Activated CD8-positive, alpha-beta memory T cell treated with anti-CD3 and anti-CD28 coated beads, Interleukin-2, amount 50 U/mL, for 24 hours (primary cell): ENCODE results near the gene EHF.
"Not testable (repeated sequence)": the region's sequence is repeated elsewhere in the genome, so short reads cannot be mapped to it uniquely, and the experiment has no call there.

ENCODE experiments used
- DNase-seq: peaks from one replicate; pipeline ENCODE4 v3.0.0-alpha.2; 2020; ENCODE audit errors: extremely low read depth

EHF gene

DNA sequence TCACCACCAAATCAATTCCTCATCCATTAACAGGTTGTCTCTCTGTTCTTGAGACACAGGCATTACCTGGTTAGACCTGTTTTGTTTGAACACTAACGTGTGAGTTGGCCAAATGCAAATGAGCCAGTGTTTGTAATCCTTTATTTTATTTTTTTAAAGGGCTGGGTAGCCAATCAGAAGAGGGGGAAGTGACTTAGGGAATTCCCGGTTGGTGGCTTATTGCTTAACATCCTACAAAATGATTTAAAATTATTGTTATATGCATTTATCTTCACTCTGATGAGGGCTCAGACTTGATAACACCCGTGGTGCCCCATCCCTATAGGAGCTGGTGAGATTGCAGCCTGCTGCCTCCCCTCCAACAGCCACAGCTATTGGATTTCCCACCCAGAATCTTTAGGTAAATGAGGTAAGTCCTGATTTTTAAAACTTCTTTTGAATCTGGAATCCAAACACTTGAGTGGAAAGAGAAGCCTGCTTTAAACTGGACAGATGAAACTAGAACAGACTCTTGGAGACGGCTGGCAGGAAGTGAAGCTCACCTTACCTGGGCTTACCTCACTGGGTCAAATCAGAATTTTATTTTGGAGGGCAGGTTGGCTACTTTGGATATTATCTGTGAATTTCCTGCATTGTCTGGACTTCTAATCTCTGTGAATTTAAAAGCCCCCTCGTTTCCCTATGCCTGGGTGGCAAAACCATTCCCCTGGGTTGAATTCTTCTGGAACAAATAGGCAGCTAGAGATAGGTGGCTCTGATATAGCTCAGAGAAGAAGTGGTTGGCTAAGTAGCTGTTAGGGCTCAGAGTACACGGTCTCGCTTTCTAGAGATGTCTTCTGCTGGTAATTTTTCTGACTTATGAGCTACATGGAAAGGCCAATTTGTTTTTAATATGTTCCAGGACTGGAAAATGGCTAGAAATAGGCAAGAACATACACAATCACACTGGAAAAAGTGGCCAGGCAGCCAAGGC, at the start of gene EHF:
Gene EHF (plus strand): TSS at position 274 of the 973 bp plus-strand sequence. CDS start 21,538 bp downstream, outside the sequence.
- DNase-seq = no peak

DNA sequence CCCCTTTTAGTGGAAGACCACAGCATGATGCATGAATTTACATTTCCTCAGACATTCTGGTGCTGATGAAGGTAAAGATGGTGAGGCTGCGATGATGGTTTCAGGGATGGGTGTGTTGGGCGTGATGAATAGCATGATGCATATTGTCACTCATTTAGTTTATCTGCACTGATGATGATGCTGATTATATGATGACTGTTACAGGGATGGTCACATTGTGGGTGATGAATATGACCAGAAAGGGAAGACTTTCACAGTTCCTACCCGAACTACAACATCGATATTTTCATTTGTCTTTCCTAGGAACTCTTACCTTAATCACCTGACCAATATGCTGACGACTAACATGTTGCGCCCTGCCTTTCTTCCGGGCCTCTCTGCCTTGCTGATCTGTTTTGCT, 47.4 kb upstream of the EHF start:
- no peak for DNase-seq

DNA sequence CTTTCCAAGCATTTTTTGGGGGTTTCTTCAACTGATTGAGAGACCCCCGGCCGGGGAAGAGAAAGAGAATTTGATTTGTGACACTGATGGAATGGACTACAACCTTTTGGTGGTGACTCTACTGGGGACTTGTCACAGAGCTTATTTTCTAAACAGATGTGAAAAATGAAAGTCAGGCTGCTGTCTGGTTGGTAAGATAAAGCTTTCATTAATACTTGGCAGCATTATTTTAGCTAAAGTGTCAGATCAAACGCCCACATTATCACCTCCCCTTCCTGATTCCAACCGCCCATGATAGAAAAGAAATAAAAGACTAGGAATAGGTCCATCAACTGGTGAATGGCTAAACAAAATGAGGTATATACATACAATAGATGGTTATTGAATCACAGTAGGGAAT, 45.6 kb upstream of the EHF start:
- DNase-seq = no peak

DNA sequence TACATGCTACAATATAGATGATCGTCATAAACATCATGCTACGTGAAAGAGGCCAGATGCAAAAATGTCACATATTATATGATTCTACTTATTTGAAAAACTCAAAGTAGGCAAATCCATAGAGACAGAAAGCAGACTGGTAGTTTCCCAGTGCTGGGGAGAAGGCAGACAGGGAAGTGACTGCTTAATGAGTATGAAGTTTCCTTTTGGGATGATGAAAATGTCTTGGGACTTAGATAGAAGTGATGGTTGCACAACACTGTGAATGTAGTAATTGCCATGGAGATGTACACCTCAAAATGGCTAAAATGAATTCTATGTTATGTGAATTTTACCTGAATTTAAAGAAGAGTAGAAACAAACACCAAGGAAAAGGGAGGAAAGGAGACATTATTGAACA, 45.2 kb upstream of the EHF start:
- DNase-seq = no peak

DNA sequence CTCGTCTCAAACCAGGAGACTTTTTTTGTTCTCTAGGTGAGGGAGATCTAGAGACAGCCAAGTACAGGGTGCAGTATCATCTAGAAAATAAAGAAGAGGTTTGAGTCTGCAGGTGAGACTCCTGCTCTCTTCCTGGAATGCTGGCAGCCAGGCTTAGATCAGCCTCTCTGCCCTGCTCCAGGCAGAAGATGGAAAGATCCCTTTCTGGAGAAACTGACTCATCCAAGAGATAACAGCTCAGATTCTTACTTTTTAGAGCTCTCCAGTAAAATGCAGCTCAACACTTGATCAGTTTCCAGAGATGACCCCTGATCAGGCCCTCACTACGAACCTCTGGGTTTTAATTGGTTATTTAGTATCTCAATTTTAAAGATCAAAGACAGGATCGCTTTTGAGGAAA, 44.6 kb upstream of the EHF start:
- DNase-seq = no peak

DNA sequence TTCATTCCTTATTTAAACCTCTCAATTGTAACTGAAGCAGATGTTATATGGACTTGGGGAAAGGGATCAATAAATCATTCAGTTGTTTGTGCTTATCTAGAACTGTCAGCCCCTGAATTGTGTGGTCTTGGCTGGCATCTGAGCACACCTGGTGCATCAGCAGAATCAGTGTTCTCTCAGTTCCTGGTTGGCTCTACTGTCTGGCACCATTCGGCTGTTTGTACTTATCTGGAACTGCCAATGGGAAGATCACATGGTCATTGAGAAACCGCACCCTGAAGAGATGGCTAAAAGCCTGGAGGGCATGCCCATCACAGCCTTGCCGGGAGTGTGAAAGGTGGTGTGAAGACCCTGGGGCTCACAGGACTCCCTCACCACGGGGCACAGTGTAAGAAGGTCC, 37.1 kb upstream of the EHF start:
- no peak for DNase-seq

DNA sequence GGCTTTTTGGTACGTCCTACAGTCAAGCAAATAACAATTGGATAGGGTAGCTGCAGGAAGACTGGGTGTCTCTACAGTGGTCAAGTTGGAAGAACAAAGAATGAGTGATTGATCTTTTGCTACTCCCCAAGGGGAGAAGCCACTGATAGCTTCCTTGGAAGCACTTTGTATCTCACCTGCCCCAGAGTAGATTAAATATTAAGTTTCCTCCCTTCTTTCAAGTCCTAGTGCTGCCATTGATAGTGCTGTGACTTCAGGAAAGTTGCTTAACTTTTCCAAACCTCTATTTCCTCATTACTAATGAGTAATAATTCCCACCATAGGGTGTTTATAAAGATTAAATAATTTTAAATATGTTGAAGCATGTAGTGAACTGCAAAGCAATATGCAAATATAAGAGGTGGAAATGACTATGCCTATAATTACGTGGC, 35.6 kb upstream of the EHF start:
- no peak for DNase-seq

DNA sequence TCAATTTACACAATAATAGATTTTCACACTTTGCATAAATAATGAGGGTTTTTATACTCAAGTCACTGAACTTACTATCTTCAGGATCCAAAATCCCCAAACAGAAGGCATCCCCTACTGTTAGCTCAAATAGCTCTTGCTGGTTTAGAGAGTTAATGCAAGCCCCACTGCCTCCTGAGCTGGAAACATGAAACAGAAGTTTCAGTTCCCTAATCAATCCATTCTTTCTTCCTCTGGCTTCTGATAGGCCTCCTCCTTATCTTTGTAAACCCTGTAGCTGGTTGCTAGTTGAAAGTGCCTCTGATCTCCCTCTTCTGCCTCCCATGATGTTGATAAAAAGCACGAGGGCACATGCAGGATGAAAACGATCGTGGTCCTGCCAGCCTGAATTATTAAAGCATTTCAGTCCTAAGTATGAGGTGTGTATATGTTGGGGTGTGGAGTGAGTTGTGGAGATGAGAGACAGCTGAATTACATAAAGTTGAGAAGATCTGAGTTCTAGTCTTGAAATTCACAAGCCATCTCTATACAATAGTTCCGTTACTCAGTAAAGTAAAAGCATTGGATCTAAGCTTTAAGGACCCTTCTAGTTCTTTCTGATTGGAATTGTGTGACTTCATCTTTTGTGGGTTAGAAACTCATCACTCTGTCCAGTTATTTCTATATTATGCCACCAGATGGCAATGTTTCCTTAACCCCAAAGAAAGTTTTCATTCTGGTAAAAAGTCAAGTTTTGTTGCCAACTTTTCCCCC, 35.0 kb upstream of the EHF start:
- no peak for DNase-seq

DNA sequence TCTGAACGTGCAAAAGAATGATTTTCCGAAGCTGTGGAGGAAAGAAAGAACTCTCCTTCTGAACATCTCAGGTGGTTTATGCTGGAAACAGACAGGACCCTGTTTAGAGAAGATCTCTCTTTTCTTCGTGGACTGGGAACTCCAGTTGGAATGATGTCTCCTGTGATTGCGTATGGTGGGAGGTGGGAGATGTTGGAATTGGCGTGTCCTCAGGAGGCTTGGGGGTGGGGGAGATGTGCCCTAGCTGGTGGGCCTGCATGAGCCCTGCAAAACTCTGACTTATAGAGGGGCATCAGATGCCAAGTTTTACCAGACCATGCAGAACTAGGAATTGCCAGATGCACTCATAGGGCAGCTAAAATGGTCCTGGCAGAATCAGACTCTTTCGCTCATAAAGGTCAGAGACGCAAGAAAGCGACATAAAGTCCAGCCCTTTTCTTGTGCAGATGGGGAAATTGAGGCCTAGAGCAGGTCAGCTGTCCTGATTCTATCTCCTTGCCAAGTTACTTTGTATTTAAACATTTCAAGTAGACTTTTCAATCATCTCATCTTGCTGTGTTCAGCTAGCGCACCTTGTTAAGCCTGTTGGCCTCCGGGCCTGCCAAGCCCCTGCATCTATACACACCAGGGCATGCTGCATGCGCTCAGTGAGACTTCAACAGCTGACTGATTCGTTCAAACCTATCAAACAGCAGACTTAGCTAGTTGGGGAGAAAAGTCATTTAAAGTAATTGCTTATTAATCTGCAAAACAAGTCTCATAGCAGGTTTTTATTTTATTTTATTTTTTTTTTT, 34.2 kb upstream of the EHF start:
- no peak for DNase-seq

DNA sequence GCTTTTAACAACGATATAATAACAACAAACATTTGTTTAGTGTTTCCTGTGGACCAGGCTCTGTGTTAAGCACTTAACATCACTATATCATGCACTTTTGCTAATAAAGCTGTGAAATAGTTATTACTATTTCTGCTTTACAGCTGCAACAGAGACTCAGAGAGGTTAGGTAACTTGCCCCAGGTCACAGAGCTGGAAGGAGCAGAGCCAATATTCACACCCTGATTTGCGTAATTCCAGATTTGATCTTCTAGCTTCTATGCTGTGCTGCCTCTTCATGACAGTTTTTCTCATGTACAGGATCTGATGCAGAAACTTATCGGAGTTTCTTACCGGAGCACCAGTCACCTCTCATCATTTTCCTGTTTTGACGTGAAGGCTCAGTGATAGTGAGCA, 33.6 kb upstream of the EHF start:
- no peak for DNase-seq

DNA sequence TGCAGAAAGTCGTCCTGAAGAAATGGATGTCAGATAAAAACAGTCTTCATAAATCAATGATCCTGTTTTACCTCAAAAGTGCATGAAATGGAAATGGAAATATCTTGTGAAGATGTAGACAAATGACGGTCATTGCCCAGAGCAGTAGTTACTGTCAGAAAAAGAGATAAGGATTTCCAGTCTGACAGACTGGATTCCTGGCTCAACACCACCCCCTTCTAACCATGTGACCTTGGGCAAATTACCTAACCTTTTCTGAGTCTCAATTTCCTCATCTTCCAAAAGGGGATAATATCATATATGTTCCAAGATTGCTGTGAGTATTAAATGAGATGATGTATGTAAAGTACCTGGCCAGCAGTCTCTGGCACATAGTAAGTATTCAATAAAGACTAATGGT, 32.9 kb upstream of the EHF start:
- DNase-seq = no peak

DNA sequence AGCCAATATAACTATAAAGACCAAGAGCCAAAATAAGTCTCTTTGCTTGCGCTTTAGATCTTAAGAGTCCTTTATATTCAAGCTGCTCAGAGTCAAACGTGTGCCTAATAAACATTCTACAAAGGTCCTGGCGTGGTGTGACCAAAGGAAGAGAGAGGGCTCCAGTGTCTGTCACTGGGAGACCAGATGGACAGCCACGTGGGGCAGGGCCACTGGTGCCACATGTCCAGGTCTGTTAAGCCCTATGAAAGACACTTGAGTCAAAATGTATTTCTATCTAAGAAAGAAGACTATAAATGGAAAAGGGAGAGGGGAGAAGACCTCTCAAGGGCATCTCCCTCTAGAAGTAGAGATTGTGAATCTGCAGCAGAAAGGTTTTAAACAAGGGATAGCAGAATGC, 32.2 kb upstream of the EHF start:
- DNase-seq = no peak

DNA sequence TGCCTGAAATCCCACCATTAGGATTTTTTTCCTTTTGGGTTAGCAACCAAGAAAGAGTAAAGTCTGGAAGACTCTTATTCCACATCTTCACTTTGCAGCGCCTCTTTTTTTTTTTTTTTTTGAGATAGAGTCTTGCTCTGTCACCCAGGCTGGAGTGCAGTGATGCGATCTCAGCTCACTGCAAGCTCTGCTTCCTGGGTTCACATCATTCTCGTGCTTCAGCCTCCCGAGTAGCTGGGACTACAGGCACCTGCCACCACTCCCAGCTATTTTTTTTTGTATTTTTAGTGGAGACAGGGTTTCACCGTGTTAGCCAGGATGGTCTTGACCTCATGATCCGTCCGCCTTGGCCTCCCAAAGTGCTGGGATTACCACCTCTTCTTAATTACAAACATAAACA, 31.7 kb upstream of the EHF start:
- DNase-seq = not testable (repeated sequence)

DNA sequence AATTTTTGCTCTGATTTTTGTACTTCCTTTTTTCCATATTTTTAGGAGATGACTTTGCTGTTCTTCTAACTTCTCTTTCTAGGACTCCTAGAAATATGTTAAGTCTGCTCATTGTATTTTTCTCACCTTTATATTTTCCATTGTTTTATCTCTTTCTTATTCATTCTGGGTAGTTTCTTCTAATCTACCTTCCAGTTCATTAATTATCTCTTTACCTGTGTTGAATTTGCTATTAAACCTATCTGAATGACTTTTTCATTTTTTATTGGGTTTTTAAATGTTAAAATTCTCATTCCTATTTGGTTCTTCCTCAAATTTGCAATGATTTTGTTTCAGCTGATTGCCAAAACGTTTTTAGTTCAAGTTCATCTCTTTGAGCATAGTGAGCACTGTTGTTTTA, 27.8 kb upstream of the EHF start:
- DNase-seq = no peak

DNA sequence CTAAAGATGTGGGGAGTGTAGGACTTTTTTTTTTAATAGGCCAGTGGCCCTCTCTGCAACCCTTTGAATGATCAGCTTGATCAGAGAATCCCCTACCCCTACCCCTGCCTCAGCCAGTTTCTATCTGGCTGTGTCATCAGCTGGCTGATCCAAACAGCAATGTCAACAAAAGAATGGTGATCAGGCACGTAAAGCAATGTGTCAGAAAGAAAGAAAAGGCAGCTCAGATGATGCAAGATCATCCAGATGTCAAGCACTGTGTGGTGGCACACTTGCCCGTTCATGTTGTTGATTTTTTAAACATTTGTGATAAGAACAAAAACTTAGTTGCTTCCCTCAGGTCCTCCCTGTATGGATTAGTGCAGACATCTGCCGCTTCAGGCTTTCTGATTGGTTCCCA, 26.3 kb upstream of the EHF start:
- no peak for DNase-seq

DNA sequence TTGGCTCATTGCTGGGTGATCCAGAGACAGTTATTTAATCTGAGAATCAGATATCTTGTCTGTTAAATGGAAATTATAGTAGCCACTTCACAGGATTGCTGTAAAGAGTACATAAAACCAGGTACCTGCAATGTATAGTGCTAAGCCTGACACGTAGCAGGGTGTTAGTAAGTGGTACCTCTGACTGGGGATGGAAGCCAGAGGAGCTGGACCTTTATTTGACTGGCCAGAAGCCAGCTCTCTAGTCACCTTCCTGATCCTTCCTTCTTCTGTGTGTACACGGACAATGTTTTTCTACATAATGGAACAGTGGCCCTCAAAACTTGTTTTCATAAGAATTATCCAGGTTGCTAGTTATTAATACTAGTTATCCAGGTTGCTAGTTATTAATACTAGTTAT, 25.5 kb upstream of the EHF start:
- DNase-seq = no peak

DNA sequence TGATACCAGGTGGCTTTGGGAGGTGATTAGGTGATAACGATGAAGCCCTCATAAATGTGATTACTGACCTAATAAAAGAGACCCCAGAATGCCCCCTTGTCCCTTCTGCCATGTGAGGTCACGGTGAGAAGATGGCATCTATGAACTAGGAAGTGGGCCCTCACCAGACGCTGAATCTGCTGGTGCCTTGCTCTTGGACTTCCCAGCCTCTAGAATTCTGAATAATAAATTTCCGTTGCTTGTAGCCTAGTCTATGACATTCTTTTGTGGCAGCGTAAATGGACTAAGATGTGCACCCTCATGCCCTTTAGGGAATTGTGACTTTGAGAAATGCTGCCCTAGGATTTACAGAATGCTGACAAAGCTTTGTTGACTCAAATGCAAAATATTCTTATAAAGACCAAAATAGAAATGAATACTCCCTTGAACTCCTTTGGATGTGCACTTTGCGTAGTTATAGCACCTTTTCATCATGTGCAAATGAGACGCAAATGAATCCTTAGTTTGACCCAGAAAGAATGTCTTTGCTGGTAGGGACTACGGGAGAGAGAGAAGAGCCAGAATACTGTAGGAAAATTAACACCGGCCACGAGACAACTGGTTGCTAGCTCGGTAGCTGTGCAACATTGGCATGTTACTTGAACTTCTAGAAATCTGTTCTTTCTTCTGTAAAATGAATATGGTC, 24.8 kb upstream of the EHF start:
- no peak for DNase-seq

DNA sequence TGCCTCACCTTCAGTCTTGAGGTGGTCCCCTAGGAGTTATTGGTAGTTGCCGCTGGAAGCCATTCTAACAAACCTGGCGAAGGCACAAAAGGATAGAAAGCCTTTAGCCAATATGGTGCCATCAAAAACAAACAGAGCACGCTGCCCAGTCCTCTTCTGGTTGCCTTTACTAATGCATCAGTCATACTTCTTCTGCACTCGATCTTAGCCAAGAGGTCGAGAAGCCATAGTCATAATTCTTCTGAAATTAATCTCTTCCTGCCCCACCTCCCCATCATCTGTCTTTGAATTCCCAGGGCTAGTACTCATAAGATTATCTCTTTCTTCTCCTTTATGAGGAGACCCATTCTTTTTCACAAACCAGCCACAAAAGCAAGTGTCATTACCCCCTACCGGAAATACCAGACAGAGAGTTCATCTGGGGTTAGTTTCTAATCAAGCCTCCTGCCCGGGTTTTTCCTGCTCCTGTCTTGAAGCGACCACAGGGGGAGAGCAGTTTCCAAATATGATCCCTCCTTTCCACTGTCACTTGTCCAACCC, 21.4 kb upstream of the EHF start:
- DNase-seq = no peak

DNA sequence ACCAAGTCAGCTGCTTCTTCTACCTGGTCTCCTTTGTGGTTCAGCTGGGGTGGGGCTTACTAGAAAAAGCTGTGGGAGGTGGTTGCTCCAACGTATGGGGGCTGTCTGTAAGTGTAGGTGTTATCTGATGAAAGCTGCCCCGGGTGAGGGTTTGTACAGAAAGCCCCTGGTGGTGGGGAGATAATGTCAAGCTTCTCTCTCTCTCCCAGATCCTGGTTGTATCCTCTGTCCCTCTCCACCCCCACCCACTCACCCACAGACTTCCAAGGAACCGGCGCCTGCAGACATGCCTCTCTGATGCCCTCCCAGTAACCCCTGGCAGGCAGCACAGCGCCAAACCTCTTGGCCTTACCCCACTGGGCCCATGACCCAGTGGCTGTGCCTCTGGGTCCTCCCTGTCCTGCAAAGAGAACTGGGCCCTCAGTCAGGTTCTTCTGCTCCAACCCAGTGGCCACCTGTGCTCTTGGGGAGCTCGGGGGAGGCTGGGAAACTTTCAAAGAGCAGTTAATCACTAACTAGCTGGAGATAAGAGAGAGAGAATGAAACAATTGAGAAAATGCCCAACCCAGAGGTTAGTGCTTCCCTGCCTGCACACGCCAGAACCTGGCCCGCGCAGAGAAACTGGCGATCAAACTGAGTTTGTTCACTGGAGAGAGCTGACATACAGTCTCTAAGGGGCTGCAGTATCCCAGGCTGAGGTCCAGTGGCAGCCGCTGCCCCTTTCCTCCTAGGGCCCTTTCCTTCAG, 20.4 kb upstream of the EHF start:
- DNase-seq = no peak

DNA sequence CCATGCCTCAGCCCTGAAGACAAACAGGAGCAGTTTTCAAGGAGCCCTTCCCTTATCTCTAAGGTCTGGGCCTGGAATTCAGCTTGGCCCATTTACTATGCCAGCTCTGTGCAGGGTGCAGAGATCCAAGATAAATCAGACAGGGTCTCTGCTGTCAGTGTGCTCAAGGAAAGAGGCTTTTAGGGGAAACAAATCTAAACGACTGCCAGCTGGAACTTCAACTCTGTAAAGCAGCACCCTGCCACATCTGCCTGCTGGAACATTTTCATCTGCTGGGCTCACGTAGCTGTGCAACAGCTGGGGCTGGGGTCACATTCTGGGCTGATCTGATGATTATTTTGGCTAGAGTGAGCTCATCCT, 19.8 kb upstream of the EHF start:
- DNase-seq = no peak

DNA sequence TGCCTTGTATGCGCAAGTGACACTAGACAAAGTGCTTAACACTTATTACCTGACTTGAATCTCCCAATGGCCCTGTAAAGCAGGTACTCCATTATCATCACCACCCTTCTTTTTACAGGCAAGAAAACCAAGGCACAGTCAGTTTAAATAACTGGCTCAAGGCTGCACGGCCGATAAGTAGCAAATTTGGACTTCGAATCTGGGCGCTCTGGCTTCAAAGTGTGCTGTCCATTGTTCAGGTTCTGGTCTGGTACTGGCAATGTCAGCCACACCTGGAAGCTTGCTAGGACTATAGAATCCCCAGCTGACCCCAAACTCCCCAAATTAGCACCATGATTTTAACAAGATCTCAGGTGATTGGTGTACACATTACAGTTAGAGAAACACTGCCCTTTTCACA, 19.3 kb upstream of the EHF start:
- no peak for DNase-seq
